H1 (cell line): ENCODE data around the gene IQCK. TPM values are rescaled to one million over a fixed set of nuclear protein-coding genes. Genes with fewer than 3 reads are reported as not detected.

Source experiments
- CTCF ChIA-PET: fragments of 300-600 bp; sonication (Branson Sonifier 250); formaldehyde crosslinking; loops from one replicate; lab custom pipeline; 2021; ENCODE audit not compliant: partially characterized antibody; lab: Charles Lee
- POLR2A ChIA-PET: fragments of 300-600 bp; sonication (Branson Sonifier 250); formaldehyde crosslinking; loops from one replicate; lab custom pipeline; 2021; ENCODE audit warnings: inconsistent platforms; ENCODE audit not compliant: partially characterized antibody; lab: Charles Lee
- DNase-seq, 2 experiments: peaks; one replicate each; pipeline versions ENCODE4 v3.0.0 to v3.0.0-alpha.2; 2010 to 2022; ENCODE audit warnings: low spot score in 2 of 2, low read depth in 1 of 2, mixed read lengths in 1 of 2
- FAIRE-seq: peaks from 2 replicates; lab custom pipeline; 2011; peaks lifted over from hg19 to GRCh38; lab: Jason Lieb, UNC
- H2AFZ ChIP-seq: 2 replicates; pipeline ENCODE4 v1.8.1; 2012; ENCODE audit warnings: low read length, inconsistent platforms
- H2AK5ac ChIP-seq: 2 replicates; pipeline ENCODE4 v1.6.1; 2013; ENCODE audit warnings: low read depth, low read length
- H2BK120ac ChIP-seq: replicated peaks from 2 replicates; pipeline ENCODE3; 2013; ENCODE audit warnings: low read depth, low read length, inconsistent platforms
- H2BK12ac ChIP-seq: 2 replicates; pipeline ENCODE4 v1.6.1; 2013; ENCODE audit warnings: low read depth, low read length
- H2BK15ac ChIP-seq: 2 replicates; pipeline ENCODE4 v1.6.1; 2013; ENCODE audit warnings: low read length
- H2BK20ac ChIP-seq: 2 replicates; pipeline ENCODE4 v1.6.1; 2013; ENCODE audit warnings: low read length
- H2BK5ac ChIP-seq: 2 replicates; pipeline ENCODE4 v1.6.1; 2013; ENCODE audit warnings: low read depth, low read length
- H3K14ac ChIP-seq: 2 replicates; pipeline ENCODE4 v1.6.1; 2013; ENCODE audit warnings: inconsistent platforms; ENCODE audit not compliant: insufficient read length
- H3K18ac ChIP-seq: 2 replicates; pipeline ENCODE4 v1.6.1; 2013; ENCODE audit warnings: low read length; ENCODE audit errors: extremely low read depth
- H3K23ac ChIP-seq: 2 replicates; pipeline ENCODE4 v1.6.1; 2013; ENCODE audit warnings: inconsistent platforms; ENCODE audit not compliant: insufficient read length
- H3K23me2 ChIP-seq: 2 replicates; pipeline ENCODE4 v1.6.1; 2013; ENCODE audit warnings: low read depth, low read length
- H3K27ac ChIP-seq: 2 replicates; pipeline ENCODE4 v1.6.1; 2011; ENCODE audit warnings: low read depth, low read length, inconsistent platforms
- H3K27me3 ChIP-seq, 4 experiments: replicated peaks in 1 of 4; 1 replicate in 1 of 4; 2 replicates in 3 of 4; pipeline versions ENCODE4 v1.6.1 to v1.8.1; 2011 to 2013; ENCODE audit warnings: low read length in 3 of 4, mild to moderate bottlenecking in 3 of 4, inconsistent platforms in 2 of 4, mixed read lengths in 2 of 4, moderate library complexity in 1 of 4; ENCODE audit not compliant: control insufficient read depth in 3 of 4, insufficient read depth in 3 of 4; ENCODE audit errors: extremely low read depth in 1 of 4
- H3K36me3 ChIP-seq, 4 experiments: 2 replicates each; pipeline versions ENCODE4 v1.6.1 to v1.8.1; 2011 to 2013; ENCODE audit warnings: mild to moderate bottlenecking in 4 of 4, low read length in 3 of 4, moderate library complexity in 2 of 4, control low read depth in 1 of 4, inconsistent platforms in 1 of 4; ENCODE audit not compliant: insufficient read depth in 4 of 4, control insufficient read depth in 2 of 4
- H3K4ac ChIP-seq: replicated peaks from 2 replicates; pipeline ENCODE3; 2013; ENCODE audit warnings: low read length, low read depth, mixed read lengths, inconsistent platforms; ENCODE audit not compliant: insufficient read length
- H3K4me1 ChIP-seq, 4 experiments: replicated peaks in 1 of 4; 1 replicate in 1 of 4; 2 replicates in 3 of 4; pipeline versions ENCODE4 v1.6.1 to v1.8.1; 2011 to 2013; ENCODE audit warnings: low read length in 3 of 4, inconsistent platforms in 2 of 4, mixed read lengths in 1 of 4; ENCODE audit not compliant: insufficient read depth in 4 of 4, control insufficient read depth in 3 of 4
- H3K4me2 ChIP-seq, 2 experiments: 2 replicates each; pipeline versions ENCODE4 v1.6.1 to v1.8.1; 2011 to 2013; ENCODE audit warnings: low read depth in 2 of 2, low read length in 2 of 2, control low read depth in 1 of 2, inconsistent platforms in 1 of 2, mild to moderate bottlenecking in 1 of 2; ENCODE audit not compliant: insufficient read depth in 1 of 2
- H3K4me3 ChIP-seq, 4 experiments: fragments of 200-600, 300-600 bp in 1 of 4; sonication (generic), shearing (Covaris generic), sonication (Bioruptor Twin) in 1 of 4; 2 replicates each; pipeline versions ENCODE4 v1.5.1 to v1.8.1; 2011 to 2016; ENCODE audit warnings: low read length in 4 of 4, low read depth in 3 of 4, control low read depth in 2 of 4, inconsistent platforms in 2 of 4, mild to moderate bottlenecking in 2 of 4, mixed read lengths in 1 of 4, moderate library complexity in 1 of 4; ENCODE audit not compliant: insufficient read depth in 2 of 4; ENCODE audit errors: extremely low read depth in 1 of 4
- H3K56ac ChIP-seq: replicated peaks from 2 replicates; pipeline ENCODE3; 2013; ENCODE audit warnings: low read depth, mild to moderate bottlenecking, mixed read lengths, low read length, inconsistent platforms; ENCODE audit not compliant: insufficient read length
- H3K79me1 ChIP-seq: 2 replicates; pipeline ENCODE4 v1.6.1; 2013; ENCODE audit warnings: low read depth, low read length, control low read depth
- H3K79me2 ChIP-seq, 2 experiments: 2 replicates each; pipeline versions ENCODE4 v1.6.1 to v1.8.1; 2012 to 2013; ENCODE audit warnings: low read length in 2 of 2, mild to moderate bottlenecking in 2 of 2, inconsistent platforms in 1 of 2; ENCODE audit not compliant: insufficient read depth in 2 of 2, control insufficient read depth in 1 of 2
- H3K9ac ChIP-seq, 4 experiments: replicated peaks in 1 of 4; 1 replicate in 1 of 4; 2 replicates in 3 of 4; pipeline versions ENCODE4 v1.6.1 to v1.8.1; 2011 to 2013; ENCODE audit warnings: low read depth in 3 of 4, low read length in 3 of 4, control low read depth in 2 of 4, mild to moderate bottlenecking in 2 of 4, moderate library complexity in 2 of 4, inconsistent platforms in 1 of 4; ENCODE audit errors: extremely low read depth in 1 of 4
- H3K9me3 ChIP-seq, 2 experiments: 2 replicates each; pipeline versions ENCODE4 v1.6.1 to v1.8.1; 2012 to 2013; ENCODE audit warnings: mild to moderate bottlenecking in 2 of 2, moderate library complexity in 2 of 2, control low read depth in 1 of 2, inconsistent platforms in 1 of 2, low read depth in 1 of 2, low read length in 1 of 2, mixed read lengths in 1 of 2; ENCODE audit not compliant: insufficient read depth in 2 of 2
- H4K20me1 ChIP-seq, 2 experiments: replicated peaks in 1 of 2; 2 replicates each; pipeline versions ENCODE3 to v1.8.1; 2011 to 2013; ENCODE audit warnings: inconsistent platforms in 2 of 2, low read length in 2 of 2, mild to moderate bottlenecking in 1 of 2; ENCODE audit not compliant: insufficient read depth in 2 of 2, control insufficient read depth in 1 of 2
- H4K5ac ChIP-seq: 2 replicates; pipeline ENCODE4 v1.6.1; 2013; ENCODE audit warnings: low read length, low read depth, mixed read lengths, inconsistent platforms; ENCODE audit not compliant: insufficient read length
- H4K8ac ChIP-seq: 2 replicates; pipeline ENCODE4 v1.8.0; 2013; ENCODE audit warnings: mild to moderate bottlenecking, moderate library complexity, low read length, inconsistent platforms; ENCODE audit not compliant: insufficient read depth; ENCODE audit errors: extremely low read depth
- H4K91ac ChIP-seq: replicated peaks from 2 replicates; pipeline ENCODE3; 2013; ENCODE audit warnings: low read length, mixed read lengths, inconsistent platforms; ENCODE audit not compliant: insufficient read length
- CREB1 ChIP-seq: IDR thresholded peaks from 2 replicates; pipeline ENCODE4 v1.6.1; 2012; ENCODE audit warnings: inconsistent platforms
- HDAC6 ChIP-seq: IDR thresholded peaks from one replicate; pipeline ENCODE4 v1.7.1; 2012; ENCODE audit warnings: low read depth, mild to moderate bottlenecking, inconsistent platforms, low read length, moderate library complexity
- RFX5 ChIP-seq: IDR thresholded peaks from 2 replicates; pipeline ENCODE4 v1.6.1; 2011; ENCODE audit warnings: low read depth, low read length, improper control_type of control experiment, borderline replicate concordance
- TBP ChIP-seq: IDR thresholded peaks from 2 replicates; pipeline ENCODE4 v1.6.1; 2011; ENCODE audit warnings: low read depth, low read length, improper control_type of control experiment
- ZNF274 ChIP-seq: IDR thresholded peaks from 2 replicates; pipeline ENCODE4 v1.7.0; 2012; ENCODE audit warnings: low read length, borderline replicate concordance; ENCODE audit errors: extremely low read depth
- WGBS, 2 experiments: shearing (Covaris generic) in 1 of 2; methylation state at CpG; one replicate each; pipeline versions ENCODE4 v1.1.6 to v1.1.7; 2013 to 2015; ENCODE audit warnings: low lambda C conversion rate in 2 of 2, mixed read lengths in 2 of 2, inconsistent platforms in 1 of 2, low coverage in 1 of 2, missing lambda C conversion rate in 1 of 2; ENCODE audit not compliant: insufficient replicate concordance in 2 of 2, insufficient coverage in 1 of 2, insufficient read length in 1 of 2; ENCODE audit errors: extremely low coverage in 1 of 2, missing lambda C conversion rate in 1 of 2; 5-methylcytosine and 5-hydroxymethylcytosine counted together
- polyA plus RNA-seq, 7 experiments: library from polyadenylated mRNA; depleted of rRNA in 3 of 7; stranded (reverse) in 5 of 7; unstranded in 2 of 7; fragments of >200 nt in 5 of 7; fragments of 200-250 nt in 2 of 7; gene quantifications; 1 replicate in 5 of 7; 2 replicates in 1 of 7; 4 replicates in 1 of 7; pipeline versions ENCODE4 v1.2.1 to v1.2.3, GENCODE V29; 2011 to 2013; ENCODE audit warnings: missing spikeins in 2 of 7, mixed read lengths in 2 of 7
- total RNA-seq: library from RNA; stranded (reverse); fragmentation: NEBNext Ultra II Directional; extraction: Animal tissue kit (Norgen Biotek cat#: 25700); gene quantifications from 2 replicates; pipeline ENCODE4 v1.2.1, GENCODE V29; 2021

The IQCK gene
- total and polyA plus RNA-seq, 2 of the 8 experiments (the other 6 are each of a cell fraction or from before 2014, with no cell fraction given), result 6.2 to 9.3 TPM

DNA sequence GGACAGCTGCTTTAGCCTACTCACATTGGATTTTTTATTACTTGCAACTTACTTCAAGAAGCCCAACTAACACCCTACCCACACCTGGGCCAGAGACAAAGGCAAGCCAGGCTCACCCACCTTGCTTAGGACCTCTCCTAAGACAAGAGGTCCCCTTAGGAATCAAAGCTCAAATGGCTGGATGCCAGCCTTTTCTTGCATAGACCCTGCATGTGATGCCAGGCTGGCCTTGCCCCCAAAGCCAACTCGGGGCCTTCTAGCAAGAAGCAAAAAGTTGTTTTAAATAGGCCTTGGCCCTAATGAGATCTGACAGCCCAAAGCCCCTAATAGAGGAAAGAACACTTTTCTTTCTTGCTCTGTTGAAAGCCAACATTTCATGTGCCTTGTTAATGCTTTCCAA lies 145.9 kb downstream of the IQCK start:
- H3K27ac ChIP-seq, result no peak overlapping the region
- 100% methylated on average over 1 of the region's 1 CpG; no CpG with 5 or more reads in 1 of the 2 experiments for WGBS, 2 experiments
- H3K4me2 ChIP-seq, result no peak overlapping the region
- no peak overlapping the region for H3K14ac ChIP-seq
- no peak overlapping the region for H4K8ac ChIP-seq
- no peaks in the 10 kb centered on the region for H3K27me3 ChIP-seq
- no peak overlapping the region for H4K91ac ChIP-seq
- no peaks in the 10 kb centered on the region for H3K9me3 ChIP-seq
- no peak for TF ChIP-seq TBP
- TF ChIP-seq RFX5, result no peak
- no peak for TF ChIP-seq ZNF274
- no peak for TF ChIP-seq HDAC6
- no peak for TF ChIP-seq CREB1
- H3K23me2 ChIP-seq, result peaks cover 7% of the 10 kb centered on the region
- H2BK20ac ChIP-seq, result no peak overlapping the region
- no peak overlapping the region for H2BK12ac ChIP-seq
- H2BK5ac ChIP-seq, result no peak overlapping the region
- no peak overlapping the region for H3K4me3 ChIP-seq
- no peak overlapping the region for H3K56ac ChIP-seq
- H3K9ac ChIP-seq, result no peak overlapping the region
- no peak overlapping the region for H2BK15ac ChIP-seq
- H2BK120ac ChIP-seq, result no peak overlapping the region
- H3K79me2 ChIP-seq, result peaks cover 0 to 56% of the 10 kb centered on the region in 2 experiments; a peak in 2 of 4 replicates
- ChIA-PET POLR2A (interaction anchor here (0.6 to 9.2 kb wide), 6 partner anchors 11 to 299 kb away, joined by 3 to 114 read pairs (median 10); no protein-coding TSS in a partner anchor), CTCF (interaction anchor here (0.6 to 2.1 kb wide), 5 partner anchors 10 to 247 kb away, joined by 3 to 9 read pairs (median 3); no protein-coding TSS in a partner anchor)
- FAIRE-seq (no peak), DNase-seq (no peak)
- H3K18ac ChIP-seq, result no peak overlapping the region
- H4K20me1 ChIP-seq, result peaks cover 2 to 4% of the 10 kb centered on the region in 2 experiments
- peaks cover 7 to 60% (median 30%) of the 10 kb centered on the region in 4 experiments; a peak in 7 of 8 replicates for H3K36me3 ChIP-seq
- peaks cover 14 to 31% (median 27%) of the 10 kb centered on the region in 4 experiments for H3K4me1 ChIP-seq
- no peak overlapping the region for H2AK5ac ChIP-seq
- peaks cover 2% of the 10 kb centered on the region for H3K79me1 ChIP-seq
- H2AFZ ChIP-seq, result no peak overlapping the region
- H4K5ac ChIP-seq, result no peak overlapping the region
- H3K23ac ChIP-seq, result no peak overlapping the region
- H3K4ac ChIP-seq, result no peak overlapping the region
